Measurements from ENCODE around the gene ESAM. TPM values are rescaled to one million over a fixed set of nuclear protein-coding genes. Genes with fewer than 3 reads are reported as not detected.

Gene ESAM
- total RNA-seq, 1 donor from 2014 or later: 1.6 TPM

DNA sequence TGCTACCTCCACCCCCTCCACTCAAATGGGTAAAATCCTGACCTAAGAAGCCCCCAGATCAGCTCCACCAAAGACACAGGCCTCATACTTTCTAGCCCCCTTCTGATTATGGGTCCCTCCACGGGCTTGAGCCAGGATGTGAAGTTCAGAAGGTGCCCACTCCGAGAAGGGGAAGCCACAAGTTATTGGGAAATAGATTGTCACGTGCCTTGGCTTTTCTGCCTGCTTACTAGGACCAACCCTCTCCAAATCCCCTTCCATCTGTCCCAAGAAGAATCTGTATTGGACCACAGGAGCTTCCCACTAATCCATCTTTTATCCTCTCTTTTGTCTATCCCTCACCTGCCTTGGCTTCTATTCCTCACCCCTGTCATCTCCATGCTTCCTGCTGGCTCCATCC lies 25.4 kb downstream of the ESAM start:
- Mint-ChIP-seq H3K36me3 (ENCODE audit: insufficient read depth) (no peaks in the 10 kb centered on the region), H3K9me3 (ENCODE audit: low read depth) (no peaks in the 10 kb centered on the region), H3K4me1 (ENCODE audit: low read depth) (peaks cover 7% of the 10 kb centered on the region), H3K27me3 (peaks cover 69% of the 10 kb centered on the region), H3K27ac (peak overlapping the region; percentile 14), H3K4me3 (ENCODE audit: low read depth) (no peak overlapping the region)
- no peak for DNase-seq (ENCODE audit: low spot score, unreplicated experiment)
- TF ChIP-seq, protein P1, sequence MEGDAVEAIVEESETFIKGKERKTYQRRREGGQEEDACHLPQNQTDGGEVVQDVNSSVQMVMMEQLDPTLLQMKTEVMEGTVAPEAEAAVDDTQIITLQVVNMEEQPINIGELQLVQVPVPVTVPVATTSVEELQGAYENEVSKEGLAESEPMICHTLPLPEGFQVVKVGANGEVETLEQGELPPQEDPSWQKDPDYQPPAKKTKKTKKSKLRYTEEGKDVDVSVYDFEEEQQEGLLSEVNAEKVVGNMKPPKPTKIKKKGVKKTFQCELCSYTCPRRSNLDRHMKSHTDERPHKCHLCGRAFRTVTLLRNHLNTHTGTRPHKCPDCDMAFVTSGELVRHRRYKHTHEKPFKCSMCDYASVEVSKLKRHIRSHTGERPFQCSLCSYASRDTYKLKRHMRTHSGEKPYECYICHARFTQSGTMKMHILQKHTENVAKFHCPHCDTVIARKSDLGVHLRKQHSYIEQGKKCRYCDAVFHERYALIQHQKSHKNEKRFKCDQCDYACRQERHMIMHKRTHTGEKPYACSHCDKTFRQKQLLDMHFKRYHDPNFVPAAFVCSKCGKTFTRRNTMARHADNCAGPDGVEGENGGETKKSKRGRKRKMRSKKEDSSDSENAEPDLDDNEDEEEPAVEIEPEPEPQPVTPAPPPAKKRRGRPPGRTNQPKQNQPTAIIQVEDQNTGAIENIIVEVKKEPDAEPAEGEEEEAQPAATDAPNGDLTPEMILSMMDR (IDR thresholded peaks at IDR 0.05; ENCODE audit: unreplicated experiment): no peak

DNA sequence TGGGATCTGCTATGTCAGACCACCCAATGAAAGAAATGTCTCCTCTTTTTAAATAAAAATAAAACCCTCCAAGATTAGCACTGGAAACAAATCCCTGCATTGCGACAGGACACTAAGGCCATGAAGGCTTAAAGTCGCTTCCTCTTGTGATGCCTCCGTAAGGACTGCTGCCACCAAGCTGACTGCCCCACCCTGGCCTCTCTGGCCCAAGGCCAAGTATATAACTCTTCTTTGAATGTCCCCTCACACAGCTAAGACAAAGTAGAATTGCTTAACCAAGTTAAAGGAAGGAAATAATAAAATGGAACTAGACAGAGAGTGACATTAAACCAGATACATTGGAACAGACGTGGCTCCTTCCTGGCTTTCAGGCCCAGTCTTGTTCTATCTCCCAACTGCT lies 29.9 kb downstream of the ESAM start:
- H3K4me3 Mint-ChIP-seq (ENCODE audit: low read depth): no peak overlapping the region
- H3K9me3 Mint-ChIP-seq (ENCODE audit: low read depth): no peaks in the 10 kb centered on the region
- no peaks in the 10 kb centered on the region for H3K4me1 Mint-ChIP-seq (ENCODE audit: low read depth)
- H3K36me3 Mint-ChIP-seq (ENCODE audit: insufficient read depth): no peaks in the 10 kb centered on the region
- DNase-seq (ENCODE audit: low spot score, unreplicated experiment): no peak
- H3K27ac Mint-ChIP-seq: no peak overlapping the region
- H3K27me3 Mint-ChIP-seq: peaks cover 34% of the 10 kb centered on the region
- TF ChIP-seq, protein P1 (IDR thresholded peaks at IDR 0.05; ENCODE audit: unreplicated experiment): no peak

DNA sequence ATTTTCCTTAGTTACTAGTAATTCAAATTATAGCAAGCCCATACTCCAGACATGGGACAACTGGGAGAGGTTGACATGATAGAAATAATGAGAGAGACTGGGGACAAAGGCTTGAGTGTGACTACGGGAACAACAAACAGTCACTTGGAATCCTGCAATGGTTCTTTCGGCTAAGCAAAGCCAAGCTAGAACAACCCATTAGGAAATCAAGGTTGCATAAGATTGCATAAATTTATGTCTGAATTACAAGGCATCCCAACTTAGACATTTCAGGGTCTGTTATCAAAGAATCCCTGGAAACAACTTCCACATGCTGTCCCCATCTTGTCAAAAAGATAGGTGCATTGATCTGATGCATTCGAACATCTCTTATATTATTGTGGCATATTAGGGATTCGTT lies 32.5 kb downstream of the ESAM start:
- Mint-ChIP-seq H3K4me1 (ENCODE audit: low read depth) (peaks cover 16% of the 10 kb centered on the region), H3K36me3 (ENCODE audit: insufficient read depth) (no peaks in the 10 kb centered on the region), H3K27me3 (peaks cover 14% of the 10 kb centered on the region), H3K9me3 (ENCODE audit: low read depth) (no peaks in the 10 kb centered on the region), H3K27ac (no peak overlapping the region), H3K4me3 (ENCODE audit: low read depth) (no peak overlapping the region)
- DNase-seq (ENCODE audit: low spot score, unreplicated experiment): no peak
- TF ChIP-seq, protein P1 (IDR thresholded peaks at IDR 0.05; ENCODE audit: unreplicated experiment): no peak

DNA sequence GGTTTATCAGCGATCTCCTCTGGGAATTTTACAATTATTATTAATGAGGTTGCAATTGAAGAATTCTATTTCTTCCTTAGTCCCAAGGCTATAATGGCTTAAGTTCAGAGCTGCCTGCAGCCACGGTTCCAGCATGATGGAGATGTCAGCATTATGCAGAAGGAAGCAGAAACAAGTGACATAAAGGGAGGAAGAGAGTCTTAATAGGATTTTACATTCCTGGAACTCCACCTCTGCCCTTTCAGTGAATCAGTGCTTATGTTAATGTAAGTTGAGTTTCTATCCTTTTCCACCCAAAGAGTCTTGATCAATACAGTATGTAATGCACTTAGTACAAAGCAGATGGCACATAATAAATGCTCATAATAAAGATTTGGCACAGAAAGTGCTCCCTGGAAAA lies 34.0 kb downstream of the ESAM start:
- no peaks in the 10 kb centered on the region for H3K36me3 Mint-ChIP-seq (ENCODE audit: insufficient read depth)
- H3K4me1 Mint-ChIP-seq (ENCODE audit: low read depth): peaks cover 21% of the 10 kb centered on the region
- peaks cover 14% of the 10 kb centered on the region for H3K27me3 Mint-ChIP-seq
- no peak for DNase-seq (ENCODE audit: low spot score, unreplicated experiment)
- H3K9me3 Mint-ChIP-seq (ENCODE audit: low read depth): no peaks in the 10 kb centered on the region
- no peak overlapping the region for H3K4me3 Mint-ChIP-seq (ENCODE audit: low read depth)
- H3K27ac Mint-ChIP-seq: no peak overlapping the region
- TF ChIP-seq, protein P1 (IDR thresholded peaks at IDR 0.05; ENCODE audit: unreplicated experiment): no peak

DNA sequence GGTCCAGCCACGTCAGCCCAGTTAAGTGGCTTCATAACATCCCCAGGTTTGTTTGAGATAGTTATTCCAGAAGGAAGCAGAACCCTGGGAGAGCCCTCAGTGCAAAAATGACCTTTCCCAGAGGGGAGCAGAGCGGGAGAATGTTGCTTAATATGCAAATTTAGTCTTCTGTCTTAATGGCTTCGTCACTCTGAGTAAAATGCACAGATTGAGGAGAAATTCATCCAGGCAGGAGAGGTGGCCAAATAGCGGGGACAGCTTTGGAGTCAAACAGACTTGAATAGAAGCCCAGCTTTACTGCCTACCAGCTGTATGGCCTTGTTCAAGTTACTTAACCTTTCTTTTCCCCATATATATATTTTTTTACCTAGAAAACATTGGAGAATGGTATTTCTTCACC lies 34.6 kb downstream of the ESAM start:
- no peak for DNase-seq (ENCODE audit: low spot score, unreplicated experiment)
- Mint-ChIP-seq H3K27ac (no peak overlapping the region), H3K36me3 (ENCODE audit: insufficient read depth) (no peaks in the 10 kb centered on the region), H3K4me3 (ENCODE audit: low read depth) (no peak overlapping the region), H3K27me3 (peaks cover 20% of the 10 kb centered on the region), H3K4me1 (ENCODE audit: low read depth) (peaks cover 24% of the 10 kb centered on the region), H3K9me3 (ENCODE audit: low read depth) (no peaks in the 10 kb centered on the region)
- TF ChIP-seq, protein P1 (IDR thresholded peaks at IDR 0.05; ENCODE audit: unreplicated experiment): no peak
